Aorta (tissue), 5 donors: ENCODE results near the gene GBA3. TPM values are rescaled to one million over a fixed set of nuclear protein-coding genes. Genes with fewer than 3 reads are reported as not detected.

Source experiments
- ATAC-seq: fragments of 200-7000 bp; cut with Tn5 transposase; one replicate; pipeline ENCODE4 v1.9.1; 2022; ENCODE audit warnings: moderate library complexity; ENCODE audit not compliant: low FRiP score
- DNase-seq, 2 donors: peaks; one replicate each; pipeline ENCODE4 v3.0.0-alpha.2; 2020
- H3K27ac ChIP-seq, 2 donors: one replicate each; pipeline ENCODE4 v1.5.1; 2013; ENCODE audit warnings: low read length in 2 of 2, mild to moderate bottlenecking in 2 of 2, moderate library complexity in 2 of 2, control low read depth in 1 of 2, inconsistent platforms in 1 of 2, low read depth in 1 of 2
- H3K27me3 ChIP-seq, 2 donors: one replicate each; pipeline ENCODE4 v1.6.1; 2013; ENCODE audit warnings: control low read depth in 1 of 2, low read length in 1 of 2, mild to moderate bottlenecking in 1 of 2, moderate library complexity in 1 of 2; ENCODE audit not compliant: insufficient read depth in 2 of 2, control insufficient read depth in 1 of 2
- H3K36me3 ChIP-seq, 2 donors: one replicate each; pipeline ENCODE4 v1.6.1; 2013; ENCODE audit warnings: control low read depth in 1 of 2, low read length in 1 of 2, mild to moderate bottlenecking in 1 of 2; ENCODE audit not compliant: insufficient read depth in 2 of 2, control insufficient read depth in 1 of 2
- H3K4me1 ChIP-seq, 2 donors: one replicate each; pipeline ENCODE4 v1.6.1; 2013; ENCODE audit warnings: low read length in 2 of 2, control low read depth in 1 of 2, mild to moderate bottlenecking in 1 of 2, moderate library complexity in 1 of 2; ENCODE audit not compliant: insufficient read depth in 2 of 2, control insufficient read depth in 1 of 2
- H3K4me3 ChIP-seq, 2 donors: one replicate each; pipeline ENCODE4 v1.5.1; 2013; ENCODE audit warnings: low read length in 2 of 2, control low read depth in 1 of 2, mild to moderate bottlenecking in 1 of 2
- H3K9me3 ChIP-seq: one replicate; pipeline ENCODE4 v1.6.1; 2013; ENCODE audit warnings: mild to moderate bottlenecking, low read length; ENCODE audit not compliant: control insufficient read depth
- WGBS, 2 donors: extraction: QIAGEN DNeasy Blood & Tissue Kit; methylation state at CpG; one replicate each; pipeline ENCODE4 v1.1.7; 2013; 5-methylcytosine and 5-hydroxymethylcytosine counted together
- intact Hi-C, 2 donors: fragments of 100-400 bp; cut with DNase I; formaldehyde crosslinking; loops; one replicate each; pipeline versions ENCODE4 v1.14.2 to v1.15.0; 2022
- polyA plus RNA-seq, 2 donors: library from polyadenylated mRNA; stranded (reverse); fragments of 200-250 nt; gene quantifications; one replicate each; pipeline ENCODE4 v1.2.3, GENCODE V29; 2013
- total RNA-seq, 2 donors: library from RNA; stranded (reverse); fragmentation: NEBNext Ultra II Directional; extraction: Animal tissue kit (Norgen Biotek cat#: 25700); gene quantifications; one replicate each; pipeline ENCODE4 v1.2.1, GENCODE V29; 2021
- donor health status: healthy with polysubstance abuse.
- donor health status: Bipolar disorder and iron deficiency.
- donor health status: DM: no; HTN: no; CAD: no.
- donor health status: DM: no; HTN: no; CAD: no.
- donor health status: DM: yes; HTN: yes; CAD: no.

Gene GBA3
- total and polyA plus RNA-seq, 4 donors: 59.6 TPM; not detected in 3

DNA sequence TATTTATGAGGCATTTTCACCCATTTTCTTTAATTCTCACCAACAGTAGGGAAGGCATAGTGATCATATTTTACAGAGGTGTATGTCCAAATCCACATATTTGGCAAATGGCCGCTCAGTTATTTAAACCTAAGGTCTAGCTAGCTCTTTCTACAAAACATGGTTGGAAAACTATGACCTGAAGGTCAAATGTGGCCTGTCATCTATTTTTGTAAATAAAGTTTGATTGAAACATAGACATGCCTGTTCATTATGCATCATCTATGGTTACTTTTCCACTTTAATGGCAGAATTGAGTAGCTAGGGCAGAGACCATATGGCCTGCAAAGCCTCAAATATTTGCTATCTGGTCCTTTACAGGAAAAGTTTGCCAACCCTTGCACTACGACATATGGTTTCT is 44.2 kb downstream of the GBA3 start:
- H3K36me3 ChIP-seq: no peaks in the 10 kb centered on the region
- intact Hi-C loops: no loop called here
- no peak overlapping the region for H3K27ac ChIP-seq
- H3K4me1 ChIP-seq: peaks cover 0 to 2% of the 10 kb centered on the region in 2 donors
- H3K9me3 ChIP-seq: no peaks in the 10 kb centered on the region
- WGBS, 2 donors: 89 to 92% methylated on average over 2 of the region's 2 CpGs
- H3K27me3 ChIP-seq: no peaks in the 10 kb centered on the region
- no peak for DNase-seq
- ATAC-seq: no peak
- no peak overlapping the region for H3K4me3 ChIP-seq

DNA sequence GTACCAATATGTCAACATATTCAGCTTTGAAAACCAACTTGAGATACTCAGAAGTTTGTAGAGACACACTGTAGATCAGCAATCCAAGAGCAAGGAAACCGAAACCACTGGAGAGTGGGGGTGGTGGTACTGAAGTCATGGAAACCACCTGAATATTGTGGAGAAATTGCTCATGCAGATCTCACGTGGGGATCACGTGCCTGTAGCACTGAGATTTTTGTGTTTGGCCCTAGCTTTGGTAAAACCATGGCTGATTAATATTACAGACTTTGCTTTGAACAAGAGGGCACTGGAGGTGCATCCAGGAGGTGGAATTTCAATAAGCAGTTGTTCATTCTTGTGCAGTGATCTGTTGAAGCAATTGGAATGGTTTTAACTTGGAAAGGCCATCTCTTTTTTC is 47.2 kb downstream of the GBA3 start:
- intact Hi-C loops: no loop called here
- no peaks in the 10 kb centered on the region for H3K9me3 ChIP-seq
- H3K4me3 ChIP-seq: no peak overlapping the region
- DNase-seq (no peak), ATAC-seq (no peak)
- H3K36me3 ChIP-seq: no peaks in the 10 kb centered on the region
- no peaks in the 10 kb centered on the region for H3K27me3 ChIP-seq
- peaks cover 0 to 2% of the 10 kb centered on the region in 2 donors for H3K4me1 ChIP-seq
- 50 to 62% methylated on average over 3 of the region's 3 CpGs for WGBS, 2 donors
- no peak overlapping the region for H3K27ac ChIP-seq

DNA sequence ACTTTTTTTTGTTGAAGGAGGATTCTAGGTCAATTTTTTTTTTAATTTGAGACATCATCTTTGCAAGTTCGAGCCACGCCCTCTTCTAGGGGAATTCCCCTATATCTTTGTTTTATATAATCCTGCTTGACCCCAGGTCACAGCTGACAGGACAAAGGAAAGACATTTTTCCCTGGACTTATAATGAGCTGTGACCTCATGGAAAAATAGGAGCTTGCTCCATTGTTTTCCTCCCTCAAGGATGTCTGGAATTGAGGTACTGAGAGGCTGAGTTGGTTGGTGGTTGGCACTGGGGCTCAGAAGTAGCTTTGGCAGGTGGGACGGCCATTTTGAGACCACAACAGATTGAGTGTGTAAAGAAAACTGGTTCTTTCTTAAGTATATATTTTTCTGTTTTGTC is 49.0 kb downstream of the GBA3 start:
- DNase-seq (no peak), ATAC-seq (no peak)
- no peaks in the 10 kb centered on the region for H3K9me3 ChIP-seq
- peaks cover 0 to 2% of the 10 kb centered on the region in 2 donors for H3K4me1 ChIP-seq
- no peak overlapping the region for H3K27ac ChIP-seq
- H3K27me3 ChIP-seq: no peaks in the 10 kb centered on the region
- intact Hi-C loops: no loop called here
- no peaks in the 10 kb centered on the region for H3K36me3 ChIP-seq
- no peak overlapping the region for H3K4me3 ChIP-seq
- WGBS, 2 donors: 77 to 88% methylated on average over 3 of the region's 3 CpGs

DNA sequence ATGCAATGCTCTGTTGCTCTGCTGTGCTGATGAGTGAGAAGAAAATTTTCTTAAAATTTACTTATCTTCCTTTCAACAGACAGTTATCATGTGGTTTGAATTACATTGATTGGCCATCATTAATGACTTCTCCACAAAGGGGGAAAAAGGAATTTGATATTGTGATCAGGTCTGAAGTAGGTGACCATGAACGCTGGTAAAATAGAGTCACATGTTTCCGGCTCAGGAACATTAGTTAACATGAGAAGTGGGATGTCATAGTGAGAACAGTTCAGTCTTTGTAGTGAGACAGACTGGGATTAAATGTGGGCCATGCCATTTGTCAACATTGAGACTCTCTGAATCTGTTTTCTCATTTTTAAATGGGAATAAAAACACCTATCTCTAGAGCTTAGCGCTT is 50.6 kb downstream of the GBA3 start:
- Histone ChIP-seq H3K36me3 (no peaks in the 10 kb centered on the region), H3K9me3 (no peaks in the 10 kb centered on the region), H3K27me3 (no peaks in the 10 kb centered on the region), H3K4me1 (peaks cover 0 to 2% of the 10 kb centered on the region in 2 donors), H3K4me3 (no peak overlapping the region), H3K27ac (no peak overlapping the region)
- intact Hi-C loops: no loop called here
- WGBS, 2 donors: 86 to 88% methylated on average over 3 of the region's 3 CpGs
- DNase-seq (no peak), ATAC-seq (no peak)

DNA sequence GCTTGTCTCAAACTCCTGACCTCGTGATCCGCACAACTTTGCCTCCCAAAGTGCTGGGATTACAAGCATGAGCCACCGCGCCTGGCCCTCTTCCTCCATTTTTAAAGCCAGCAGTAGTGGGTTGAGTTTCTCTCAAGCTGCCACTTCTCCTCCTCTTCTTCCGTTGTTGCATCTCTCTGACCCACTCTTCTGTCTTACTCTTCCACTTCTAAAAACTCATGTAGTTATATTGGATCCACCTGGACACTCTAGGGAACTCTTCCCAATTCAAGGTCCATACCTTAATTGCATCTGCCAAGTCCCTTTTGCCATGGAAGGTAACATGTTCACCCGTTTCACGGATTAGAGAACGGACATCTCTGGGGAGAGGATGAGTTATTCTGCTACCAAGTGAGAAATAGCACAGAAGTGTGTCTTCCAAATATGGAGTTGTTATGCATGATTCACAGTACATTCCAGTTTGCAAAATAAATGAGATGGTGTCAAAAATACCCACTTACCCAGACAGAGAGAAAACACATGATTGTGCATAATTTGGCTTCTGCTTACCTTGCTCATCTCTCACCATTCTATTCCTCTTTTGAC is 51.8 kb downstream of the GBA3 start:
- Histone ChIP-seq H3K9me3 (no peaks in the 10 kb centered on the region), H3K36me3 (no peaks in the 10 kb centered on the region), H3K4me3 (no peak overlapping the region), H3K4me1 (peaks cover 0 to 2% of the 10 kb centered on the region in 2 donors), H3K27me3 (no peaks in the 10 kb centered on the region), H3K27ac (no peak overlapping the region)
- DNase-seq (no peak), ATAC-seq (no peak)
- 85 to 86% methylated on average over 8 of the region's 8 CpGs for WGBS, 2 donors
- intact Hi-C loops: no loop called here

DNA sequence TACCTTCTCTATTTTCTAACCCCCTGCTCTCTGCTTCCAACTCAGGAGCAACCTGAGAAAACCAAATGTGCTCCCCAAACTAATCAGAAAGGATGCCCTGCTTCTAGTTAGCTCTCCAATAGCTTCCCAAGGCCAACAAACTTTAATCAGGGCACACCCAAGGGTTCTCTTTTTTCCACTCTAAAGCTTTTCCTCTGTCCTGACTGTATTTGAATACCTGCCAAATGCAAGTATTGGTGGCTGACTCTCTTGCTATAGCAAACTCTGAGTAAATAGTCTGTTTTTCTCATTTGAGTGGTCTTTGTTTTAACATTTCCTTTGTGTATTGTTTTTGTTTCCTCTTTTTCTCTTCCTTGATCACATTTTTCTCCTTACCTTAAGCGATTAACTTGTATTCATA is 52.5 kb downstream of the GBA3 start:
- 81 to 91% methylated on average over 1 of the region's 1 CpG for WGBS, 2 donors
- H3K4me1 ChIP-seq: peaks cover 0 to 2% of the 10 kb centered on the region in 2 donors
- intact Hi-C loops: no loop called here

DNA sequence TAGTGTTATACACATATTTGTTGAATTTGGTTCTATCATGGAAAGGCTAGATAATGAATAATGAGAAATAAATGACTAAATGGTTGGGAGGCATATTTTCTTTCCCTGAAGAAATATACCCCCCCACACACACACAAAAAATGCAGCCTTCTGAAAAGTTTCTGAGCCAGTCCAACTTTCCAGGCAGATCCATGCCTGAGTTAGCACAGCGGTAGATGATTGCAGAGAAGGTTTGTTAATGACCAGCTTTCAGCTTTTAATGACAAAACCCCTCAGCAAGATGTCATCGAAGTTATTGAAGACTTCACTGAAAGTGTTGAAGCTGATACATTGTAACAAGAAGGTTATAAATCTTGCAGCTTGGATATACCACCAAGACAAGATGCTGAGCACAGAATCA is 61.4 kb downstream of the GBA3 start:
- ATAC-seq (no peak), DNase-seq (no peak)
- H3K27ac ChIP-seq: no peak overlapping the region
- H3K36me3 ChIP-seq: no peaks in the 10 kb centered on the region
- 52 to 69% methylated on average over 2 of the region's 2 CpGs for WGBS, 2 donors
- H3K27me3 ChIP-seq: peaks cover 0 to 1% of the 10 kb centered on the region in 2 donors
- no peaks in the 10 kb centered on the region for H3K4me1 ChIP-seq
- peaks cover 2% of the 10 kb centered on the region for H3K9me3 ChIP-seq
- no peak overlapping the region for H3K4me3 ChIP-seq
- intact Hi-C loops: no loop called here

More for the DNA sequence above, 52.5 kb downstream of the GBA3 start:
- ATAC-seq (no peak), DNase-seq (no peak)
- H3K27ac ChIP-seq: no peak overlapping the region
- H3K36me3 ChIP-seq: no peaks in the 10 kb centered on the region
- no peaks in the 10 kb centered on the region for H3K9me3 ChIP-seq
- H3K4me3 ChIP-seq: no peak overlapping the region
- H3K27me3 ChIP-seq: no peaks in the 10 kb centered on the region

DNA sequence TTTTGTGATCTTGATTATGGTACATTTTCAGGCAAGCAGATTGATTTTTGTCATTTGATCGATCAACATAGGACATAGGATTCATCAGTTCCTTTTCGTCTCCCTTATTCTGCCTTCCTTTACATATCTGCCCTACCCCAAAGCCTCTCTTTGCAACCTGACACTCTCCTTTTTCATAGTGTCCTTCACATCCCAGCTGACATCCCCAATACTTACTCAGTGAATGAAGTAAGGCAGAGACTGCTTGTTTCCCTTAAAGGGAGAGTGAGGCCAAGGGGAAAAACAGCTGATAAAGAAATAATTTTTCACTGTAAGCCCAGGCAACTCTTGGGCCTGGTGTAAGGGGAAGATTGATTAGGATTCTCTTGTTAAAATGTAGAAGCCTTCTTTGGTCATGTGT is 69.8 kb downstream of the GBA3 start:
- no peaks in the 10 kb centered on the region for H3K36me3 ChIP-seq
- no peak for ATAC-seq
- DNase-seq: no peak
- H3K4me3 ChIP-seq: no peak overlapping the region
- no peaks in the 10 kb centered on the region for H3K9me3 ChIP-seq
- H3K27ac ChIP-seq: no peak overlapping the region
- H3K27me3 ChIP-seq: no peaks in the 10 kb centered on the region
- no peaks in the 10 kb centered on the region for H3K4me1 ChIP-seq
- 67 to 80% methylated on average over 2 of the region's 2 CpGs for WGBS, 2 donors
- intact Hi-C loops: no loop called here

DNA sequence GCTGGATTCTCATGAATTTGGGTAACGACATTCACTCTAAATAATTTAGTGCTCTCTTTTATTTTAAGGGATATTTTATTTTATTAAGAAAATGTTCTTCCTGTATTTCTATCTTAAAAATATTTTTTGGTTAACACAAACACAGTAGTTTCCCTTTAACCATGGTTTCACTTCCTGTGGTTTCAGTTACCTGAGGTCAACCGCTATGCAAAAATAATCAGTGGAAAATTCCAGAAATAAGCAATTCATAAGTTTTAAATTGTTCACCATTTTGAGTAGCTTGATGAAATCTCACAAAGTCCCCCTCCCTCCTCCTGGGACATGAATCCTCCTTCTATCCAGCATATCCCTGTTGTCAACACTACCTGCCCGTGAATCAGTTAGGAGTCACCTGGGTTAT is 71.4 kb downstream of the GBA3 start:
- Histone ChIP-seq H3K27ac (no peak overlapping the region), H3K9me3 (no peaks in the 10 kb centered on the region), H3K4me1 (no peaks in the 10 kb centered on the region), H3K27me3 (no peaks in the 10 kb centered on the region), H3K36me3 (no peaks in the 10 kb centered on the region), H3K4me3 (no peak overlapping the region)
- 91 to 94% methylated on average over 3 of the region's 3 CpGs for WGBS, 2 donors
- no peak for DNase-seq
- intact Hi-C loops: no loop called here
- ATAC-seq: no peak
